ENCODE measurements around the gene KHSRP.

The KHSRP gene

DNA sequence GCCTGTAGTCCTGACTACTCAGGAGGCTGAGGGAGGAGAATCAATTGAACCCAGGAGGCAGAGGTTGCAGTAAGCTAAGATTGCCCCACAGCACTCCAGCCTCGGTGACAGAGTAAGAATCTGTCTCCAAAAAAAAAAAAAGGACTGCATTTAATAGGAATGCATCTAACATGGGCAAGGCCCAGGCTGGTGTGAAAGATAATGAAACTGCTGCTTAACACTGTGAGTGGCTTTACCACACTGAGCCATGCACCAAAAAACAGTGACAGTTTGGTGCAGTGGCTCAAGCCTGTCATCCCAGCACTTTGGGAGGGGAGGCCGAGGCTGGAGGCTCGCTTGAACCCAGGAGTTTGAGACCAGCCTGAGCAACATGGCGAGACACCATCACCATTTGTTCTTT is 40.2 kb downstream of the KHSRP start:
- no peak for DNase-seq

GRCh38 chr19:6383188-6383587 is 41.4 kb downstream of the KHSRP start:
- DNase-seq: no peak

- DNase-seq: no peak
These were observed 43.4 kb downstream of the KHSRP start for GRCh38 chr19:6381030-6381750.

- DNase-seq: no peak
These were observed 44.9 kb downstream of the KHSRP start for GRCh38 chr19:6379744-6380143.

- no peak for DNase-seq
These were observed 46.1 kb downstream of the KHSRP start for GRCh38 chr19:6378486-6378885.

DNA sequence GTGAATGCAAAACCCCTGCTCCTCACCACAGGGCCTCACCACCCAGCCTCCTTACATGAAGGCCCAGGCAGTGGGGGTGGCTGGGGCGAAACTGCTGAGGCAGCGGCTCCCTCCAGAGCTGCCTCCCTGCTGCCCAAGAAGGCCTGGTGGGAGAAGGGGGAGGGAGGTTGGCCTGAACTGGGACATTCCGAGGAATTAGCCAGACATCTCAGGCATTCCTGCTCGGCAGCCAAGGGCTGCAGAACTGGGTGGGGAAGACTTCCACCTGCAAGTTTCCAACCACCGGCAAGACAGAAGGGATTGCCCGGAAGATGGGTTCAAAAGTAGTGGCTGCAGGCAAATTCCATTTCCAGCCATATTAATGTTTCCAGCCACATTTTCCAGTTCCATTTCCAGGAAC is 46.6 kb downstream of the KHSRP start:
- DNase-seq: no peak

GRCh38 chr19:6376512-6377190 is 48.0 kb downstream of the KHSRP start:
- no peak for DNase-seq

- no peak for DNase-seq
These were observed 49.1 kb downstream of the KHSRP start, which contains the start of gene PSPN for GRCh38 chr19:6375411-6376010. PSPN (minus strand) TSS chr19:6375933; CDS start chr19:6375849, 84 bp downstream.

DNA sequence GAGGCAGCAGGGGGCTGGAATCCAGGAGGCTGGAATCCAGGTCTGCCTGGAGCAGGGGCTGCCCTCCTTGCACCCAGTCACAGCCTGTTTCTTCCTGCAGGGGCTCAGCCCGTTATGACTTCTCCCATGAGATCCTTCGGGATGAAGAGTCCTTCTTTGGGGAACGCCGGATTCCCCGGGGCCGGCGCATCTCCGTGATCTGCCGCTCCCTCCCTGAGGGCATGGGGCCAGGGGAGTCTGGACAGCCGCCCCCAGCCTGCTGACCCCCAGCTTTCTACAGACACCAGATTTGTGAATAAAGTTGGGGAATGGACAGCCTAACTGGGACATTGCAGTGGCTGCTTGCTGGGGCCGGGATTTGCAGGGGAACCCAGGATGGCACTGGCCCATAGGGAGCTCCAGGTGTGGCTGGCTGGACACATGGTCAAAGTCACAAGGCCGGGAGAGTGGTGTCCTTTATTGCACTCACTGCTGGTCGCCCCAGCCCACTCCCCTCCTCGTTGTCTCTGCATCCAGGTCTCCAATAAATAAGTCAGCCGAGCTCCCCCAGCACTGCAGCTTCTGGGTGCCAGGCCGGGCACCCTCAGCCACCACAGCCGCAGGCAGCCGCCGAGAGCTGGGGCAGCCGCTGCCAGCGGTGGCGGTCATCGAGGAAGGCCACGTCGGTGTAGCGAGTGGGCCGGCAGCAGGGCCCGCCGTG is 49.8 kb downstream of the KHSRP start:
- no peak for DNase-seq

DNA sequence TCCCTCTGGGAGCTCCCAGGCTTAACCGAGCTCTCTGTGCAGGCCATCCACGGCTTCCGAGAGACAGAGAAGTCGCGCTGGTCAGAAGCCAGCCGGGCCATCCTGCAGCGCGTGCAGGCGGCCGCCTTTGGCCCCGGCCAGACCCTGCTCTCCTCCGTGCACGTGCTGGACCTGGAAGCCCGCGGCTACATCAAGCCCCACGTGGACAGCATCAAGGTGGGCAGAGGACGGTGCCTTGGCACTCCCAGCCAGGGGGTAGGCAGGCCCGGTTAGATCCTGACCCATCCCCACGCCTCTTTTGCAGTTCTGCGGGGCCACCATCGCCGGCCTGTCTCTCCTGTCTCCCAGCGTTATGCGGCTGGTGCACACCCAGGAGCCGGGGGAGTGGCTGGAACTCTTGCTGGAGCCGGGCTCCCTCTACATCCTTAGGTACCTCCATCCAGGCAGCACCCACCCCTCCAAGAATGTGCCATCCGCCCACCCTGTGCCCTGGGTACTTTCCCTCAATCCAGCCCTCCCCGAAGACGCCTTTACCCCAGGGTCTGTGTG is 50.4 kb downstream of the KHSRP start:
- no peak for DNase-seq

DNA sequence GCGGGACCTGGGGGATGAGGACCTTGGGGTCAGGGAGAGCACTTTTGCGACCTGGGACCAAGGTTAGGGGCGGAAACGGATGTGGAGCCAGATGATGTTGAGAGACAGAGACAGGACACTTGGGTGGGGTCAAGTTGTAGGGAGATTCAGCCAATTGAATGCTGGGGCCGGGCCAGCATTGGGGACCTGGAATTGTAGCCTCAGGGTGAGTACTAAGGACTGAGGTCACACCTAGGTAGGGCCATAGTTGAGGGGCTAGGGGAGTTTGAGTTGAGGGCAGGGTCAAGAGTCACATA is 50.9 kb downstream of the KHSRP start:
- DNase-seq: no peak

DNA sequence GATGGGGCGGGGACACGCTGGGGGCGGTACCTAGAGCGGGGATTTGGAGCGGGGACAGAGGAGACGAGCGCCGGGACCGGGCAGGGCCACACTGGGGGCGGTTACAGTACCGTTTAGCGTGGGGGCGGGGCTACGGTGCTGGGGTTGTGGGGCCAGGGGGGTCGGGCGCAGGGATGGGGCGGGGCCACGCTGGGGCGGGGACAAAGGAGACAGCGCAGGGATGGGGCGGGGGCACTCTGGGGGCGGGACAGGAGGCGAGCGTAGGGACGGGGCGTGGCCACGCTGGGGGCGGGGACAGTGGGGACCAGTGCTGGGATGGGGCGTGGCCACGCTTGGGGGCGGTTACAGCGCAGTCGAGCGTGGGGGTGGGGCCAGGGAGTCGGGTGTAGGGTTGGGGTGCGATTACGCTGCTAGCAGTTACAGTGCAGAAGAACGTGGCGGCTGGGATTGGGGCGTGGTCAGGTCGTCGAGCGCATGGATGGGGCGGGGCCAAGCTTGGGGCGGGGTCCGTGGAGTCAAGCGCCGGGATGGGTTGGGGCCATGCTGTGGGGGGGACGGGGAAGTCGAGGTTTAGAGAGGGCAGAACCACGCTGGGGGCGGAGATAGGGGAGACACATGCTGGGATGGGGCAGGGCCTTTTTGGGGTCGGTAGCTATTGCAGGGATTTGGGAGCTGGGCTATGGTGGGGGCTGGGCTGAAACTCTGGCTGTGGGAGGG is 51.4 kb downstream of the KHSRP start:
- peak; percentile 99 for DNase-seq

- peak; percentile 99 for DNase-seq
These were observed 52.0 kb downstream of the KHSRP start, which contains the start of gene ALKBH7 for GRCh38 chr19:6372594-6373095. ALKBH7 (plus strand) TSS chr19:6372794; CDS start chr19:6372821, 27 bp downstream.

- DNase-seq: no peak
These were observed 60.3 kb downstream of the KHSRP start for GRCh38 chr19:6364353-6364752.
